WTC11 (cell line): Measurements from ENCODE around the gene MED22. TPM values are rescaled to one million over a fixed set of nuclear protein-coding genes. Genes with fewer than 3 reads are reported as not detected.

Source experiments
- AR ChIP-seq: fragments of 250-450 bp; sonication (Bioruptor Pico); IDR thresholded peaks from 2 replicates; pipeline ENCODE4 v1.9.0; 2021; ENCODE audit warnings: mild to moderate bottlenecking
- ATF1 ChIP-seq: sonication (generic); formaldehyde crosslinking; IDR thresholded peaks from 2 replicates; pipeline ENCODE4 v1.8.1; 2023; ENCODE audit warnings: mild to moderate bottlenecking, moderate library complexity, missing genetic modification reagents
- E2F4 ChIP-seq: sonication (generic); formaldehyde crosslinking; IDR thresholded peaks from 2 replicates; pipeline ENCODE4 v1.8.1; 2022; ENCODE audit warnings: low read depth, mild to moderate bottlenecking, moderate library complexity, missing genetic modification reagents, borderline replicate concordance
- E2F5 ChIP-seq: sonication (generic); formaldehyde crosslinking; IDR thresholded peaks from 2 replicates; pipeline ENCODE4 v1.8.1; 2022; ENCODE audit warnings: mild to moderate bottlenecking, moderate library complexity, missing genetic modification reagents
- ETV6 ChIP-seq: sonication (generic); formaldehyde crosslinking; IDR thresholded peaks from 2 replicates; pipeline ENCODE4 v1.8.1; 2022; ENCODE audit warnings: mild to moderate bottlenecking, missing genetic modification reagents
- FOXJ3 ChIP-seq: sonication (generic); formaldehyde crosslinking; IDR thresholded peaks from 2 replicates; pipeline ENCODE4 v1.9.0; 2021; ENCODE audit warnings: missing genetic modification reagents, mild to moderate bottlenecking, borderline replicate concordance
- FOXP1 ChIP-seq: sonication (generic); formaldehyde crosslinking; IDR thresholded peaks from 2 replicates; pipeline ENCODE4 v1.8.0; 2022; ENCODE audit warnings: missing genetic modification reagents, mild to moderate bottlenecking, moderate library complexity, borderline replicate concordance
- GABPB1 ChIP-seq: sonication (generic); formaldehyde crosslinking; IDR thresholded peaks from 2 replicates; pipeline ENCODE4 v1.8.1; 2023; ENCODE audit warnings: mild to moderate bottlenecking, missing genetic modification reagents
- HMGXB4 ChIP-seq: sonication (generic); formaldehyde crosslinking; IDR thresholded peaks from 2 replicates; pipeline ENCODE4 v1.8.1; 2023; ENCODE audit warnings: mild to moderate bottlenecking, moderate library complexity, missing genetic modification reagents
- NR2C2 ChIP-seq: sonication (generic); formaldehyde crosslinking; IDR thresholded peaks from 2 replicates; pipeline ENCODE4 v1.8.0; 2022; ENCODE audit warnings: mild to moderate bottlenecking, missing genetic modification reagents
- PRRX2 ChIP-seq: fragments of 250-450 bp; sonication (Bioruptor Pico); IDR thresholded peaks from 2 replicates; pipeline ENCODE4 v1.8.0; 2021; ENCODE audit warnings: mild to moderate bottlenecking
- RELA ChIP-seq: sonication (generic); formaldehyde crosslinking; IDR thresholded peaks from 2 replicates; pipeline ENCODE4 v1.8.1; 2022; ENCODE audit warnings: missing genetic modification reagents, mild to moderate bottlenecking, borderline replicate concordance
- SMAD3 ChIP-seq: sonication (generic); formaldehyde crosslinking; IDR thresholded peaks from 2 replicates; pipeline ENCODE4 v1.8.0; 2022; ENCODE audit warnings: missing genetic modification reagents, mild to moderate bottlenecking, borderline replicate concordance
- ZBTB21 ChIP-seq: sonication (generic); formaldehyde crosslinking; IDR thresholded peaks from 2 replicates; pipeline ENCODE4 v1.8.1; 2023; ENCODE audit warnings: mild to moderate bottlenecking, missing genetic modification reagents, borderline replicate concordance
- ZBTB43 ChIP-seq: sonication (generic); formaldehyde crosslinking; IDR thresholded peaks from 2 replicates; pipeline ENCODE4 v1.8.1; 2023; ENCODE audit warnings: mild to moderate bottlenecking, missing genetic modification reagents
- ZNF532 ChIP-seq: fragments of 250-450 bp; sonication (Bioruptor Pico); IDR thresholded peaks from 2 replicates; pipeline ENCODE4 v1.9.0; 2021; ENCODE audit warnings: mild to moderate bottlenecking, borderline replicate concordance
- total RNA-seq: library from RNA; stranded (reverse); gene quantifications from 3 replicates; pipeline ENCODE4 v1.2.3, GENCODE V29; 2021

MED22 gene
- total RNA-seq, 1 experiment from 2014 or later = 59.5 TPM

- TF ChIP-seq RELA (CRISPR knock-in tag) (no peak), FOXP1 (CRISPR knock-in tag) (peak; percentile 58; the same call in 1 of the 2 replicates), ZNF532 (CRISPR knock-in tag) (no peak), PRRX2 (CRISPR knock-in tag) (no peak), SMAD3 (CRISPR knock-in tag) (no peak), E2F4 (0 out of 2 replicates have a peak, but pooled peaks have one; percentile 10), AR (CRISPR knock-in tag) (no peak), HMGXB4 (CRISPR knock-in tag) (no peak; the same call in 1 of the 2 replicates), E2F5 (CRISPR knock-in tag) (peak; percentile 27; the same call in 1 of the 2 replicates), ETV6 (CRISPR knock-in tag) (peak; percentile 50; the same call in 1 of the 2 replicates), ZBTB43 (CRISPR knock-in tag) (0 out of 2 replicates have a peak, but pooled peaks have one; percentile 31), ZBTB21 (CRISPR knock-in tag) (no peak), FOXJ3 (CRISPR knock-in tag) (no peak), ATF1 (0 out of 2 replicates have a peak, but pooled peaks have one; percentile 39), GABPB1 (CRISPR knock-in tag) (peak; percentile 43), NR2C2 (peak; percentile 82)
Measured at GRCh38 chr9:133356391-133357091, 8.6 kb upstream of the MED22 start, which contains the start of the genes SURF1 and SURF2 (continued).
